Measurements from ENCODE around the gene COX19. TPM values are rescaled to one million over a fixed set of nuclear protein-coding genes. Genes with fewer than 3 reads are reported as not detected.

COX19 gene
- polyA plus RNA-seq, 3 donors = 7.4 to 15.0 (median 7.6) TPM

DNA sequence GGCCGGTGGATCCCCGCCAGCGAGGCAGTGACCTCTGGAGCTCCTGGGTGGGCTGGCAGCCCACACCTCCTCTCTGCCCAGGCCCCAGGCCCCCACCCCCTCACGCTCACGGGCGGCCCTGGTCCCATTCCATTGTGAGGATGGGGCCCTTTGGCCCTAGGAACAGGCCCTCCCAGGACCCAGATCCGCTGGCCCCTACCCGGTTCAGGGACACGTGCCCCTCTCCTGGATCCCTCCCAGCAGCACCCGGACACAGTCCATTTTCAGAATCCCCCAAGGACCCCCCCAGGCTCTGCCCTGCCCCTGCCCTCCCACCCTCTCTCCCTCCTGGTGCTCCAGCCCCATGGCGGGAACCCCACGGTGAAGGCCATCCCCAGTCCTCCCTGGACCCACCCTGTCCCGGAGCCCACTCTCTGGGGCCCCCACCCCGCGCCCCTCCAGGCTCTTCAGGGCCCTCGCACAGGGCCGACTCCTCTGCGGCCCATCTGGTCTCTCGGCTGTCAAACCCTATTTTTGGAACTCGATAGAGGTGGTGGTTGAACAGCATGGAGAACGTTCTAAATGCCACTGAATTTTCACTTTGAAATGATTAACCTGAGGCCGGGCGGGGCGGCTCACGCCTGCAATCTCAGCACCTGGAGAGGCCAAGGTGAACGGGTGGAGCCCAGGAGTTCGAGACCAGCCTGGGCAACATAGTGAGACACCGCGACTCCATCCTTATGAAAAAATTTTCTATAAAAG, 28.9 kb downstream of the COX19 start:
- Mint-ChIP-seq H3K27me3 (ENCODE audit: low read depth in 3 of 3) (peaks cover 0 to 4% (median 1%) of the 10 kb centered on the region in 3 donors), H3K4me1 (peaks cover 41% of the 10 kb centered on the region), H3K9me3 (peaks cover 0 to 3% (median 0%) of the 10 kb centered on the region in 7 donors), H3K4me3 (no peak overlapping the region), H3K27ac (peak overlapping the region in 1 of 7 donors; percentile 78), H3K36me3 (peaks cover 27 to 55% of the 10 kb centered on the region in 2 donors)
- 96% methylated on average over 21 of the region's 29 CpGs for WGBS (ENCODE audit: insufficient coverage)
- Histone ChIP-seq H2AFZ (ENCODE audit: insufficient read depth, low read depth, low read length, poor library complexity, severe bottlenecking) (no peak overlapping the region), H3K9me3 (replicated peaks in 1 of 2; ENCODE audit: control insufficient read depth in 1 of 2, insufficient read depth in 1 of 2, low read length in 2 of 2) (no peaks in the 10 kb centered on the region), H3K27me3 (ENCODE audit: control insufficient read depth in 2 of 2, insufficient read depth in 2 of 2, low read length in 2 of 2) (no peaks in the 10 kb centered on the region), H3K4me2 (replicated peaks; ENCODE audit: extremely low read depth, low read length, poor library complexity, severe bottlenecking) (no peak overlapping the region), H3K4me3 (replicated peaks in 1 of 3; ENCODE audit: low read depth in 2 of 3, low read length in 3 of 3) (no peak overlapping the region), H3K27ac (ENCODE audit: low read depth in 1 of 2, low read length in 2 of 2) (no peak overlapping the region), H4K20me1 (ENCODE audit: insufficient read depth, low read length) (peaks cover 78% of the 10 kb centered on the region), H3K9ac (ENCODE audit: insufficient read depth, low read length, poor library complexity, severe bottlenecking) (no peak overlapping the region), H3K4me1 (ENCODE audit: control insufficient read depth in 1 of 2, insufficient read depth in 2 of 2, low read length in 2 of 2) (peaks cover 29 to 32% of the 10 kb centered on the region in 2 donors), H3K36me3 (replicated peaks in 1 of 2; ENCODE audit: control insufficient read depth in 1 of 2, insufficient read depth in 2 of 2, low read length in 2 of 2) (peaks cover 23 to 27% of the 10 kb centered on the region in 2 donors), H3K79me2 (ENCODE audit: insufficient read depth, low read length) (peaks cover 80% of the 10 kb centered on the region)
- intact Hi-C loops (cut with micrococcal nuclease) = no loop called here
- no peak for DNase-seq
- TF ChIP-seq, protein P1, sequence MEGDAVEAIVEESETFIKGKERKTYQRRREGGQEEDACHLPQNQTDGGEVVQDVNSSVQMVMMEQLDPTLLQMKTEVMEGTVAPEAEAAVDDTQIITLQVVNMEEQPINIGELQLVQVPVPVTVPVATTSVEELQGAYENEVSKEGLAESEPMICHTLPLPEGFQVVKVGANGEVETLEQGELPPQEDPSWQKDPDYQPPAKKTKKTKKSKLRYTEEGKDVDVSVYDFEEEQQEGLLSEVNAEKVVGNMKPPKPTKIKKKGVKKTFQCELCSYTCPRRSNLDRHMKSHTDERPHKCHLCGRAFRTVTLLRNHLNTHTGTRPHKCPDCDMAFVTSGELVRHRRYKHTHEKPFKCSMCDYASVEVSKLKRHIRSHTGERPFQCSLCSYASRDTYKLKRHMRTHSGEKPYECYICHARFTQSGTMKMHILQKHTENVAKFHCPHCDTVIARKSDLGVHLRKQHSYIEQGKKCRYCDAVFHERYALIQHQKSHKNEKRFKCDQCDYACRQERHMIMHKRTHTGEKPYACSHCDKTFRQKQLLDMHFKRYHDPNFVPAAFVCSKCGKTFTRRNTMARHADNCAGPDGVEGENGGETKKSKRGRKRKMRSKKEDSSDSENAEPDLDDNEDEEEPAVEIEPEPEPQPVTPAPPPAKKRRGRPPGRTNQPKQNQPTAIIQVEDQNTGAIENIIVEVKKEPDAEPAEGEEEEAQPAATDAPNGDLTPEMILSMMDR (IDR thresholded peaks at IDR 0.05) = no peak

DNA sequence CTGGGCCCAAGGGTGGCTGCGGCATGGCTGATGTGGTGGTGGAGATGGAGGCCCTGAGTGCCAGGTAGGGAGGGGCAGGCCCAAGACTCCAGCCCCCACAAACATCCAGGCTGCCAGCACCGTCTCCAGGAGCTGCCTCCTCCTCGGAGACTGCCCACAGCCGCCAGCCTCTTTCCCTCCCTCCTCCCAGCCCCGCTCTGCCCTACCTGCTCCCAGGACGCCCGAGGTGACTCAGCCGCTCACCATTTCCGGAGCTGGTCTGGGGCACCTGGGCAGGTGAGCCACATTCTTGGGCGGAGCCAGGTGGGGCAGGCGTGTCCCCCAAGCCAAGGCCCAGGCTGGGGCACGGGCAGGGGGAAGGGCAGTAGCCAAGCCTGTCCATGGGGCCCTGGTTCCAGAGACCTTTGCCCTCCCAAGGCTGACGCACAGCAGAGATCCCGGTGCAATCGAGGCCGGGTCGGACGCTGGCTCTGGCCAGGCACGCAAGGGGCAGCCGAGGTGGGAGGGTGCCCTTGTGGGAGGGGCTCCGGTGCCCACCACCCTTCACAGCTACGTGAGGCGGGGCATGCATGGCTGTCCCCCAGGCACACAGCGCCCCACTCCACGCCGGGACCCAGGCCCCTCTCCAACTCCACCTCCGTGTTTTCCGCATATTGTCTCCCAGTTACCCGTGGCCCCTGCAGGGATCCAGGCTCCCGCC, 29.6 kb downstream of the COX19 start:
- H4K20me1 ChIP-seq (ENCODE audit: insufficient read depth, low read length) = peaks cover 79% of the 10 kb centered on the region
- H3K79me2 ChIP-seq (ENCODE audit: insufficient read depth, low read length) = peaks cover 79% of the 10 kb centered on the region
- H3K4me1 ChIP-seq (ENCODE audit: control insufficient read depth in 1 of 2, insufficient read depth in 2 of 2, low read length in 2 of 2) = peaks cover 28 to 32% of the 10 kb centered on the region in 2 donors
- Mint-ChIP-seq H3K27me3 (ENCODE audit: low read depth in 3 of 3) (peaks cover 0 to 4% (median 1%) of the 10 kb centered on the region in 3 donors), H3K36me3 (peaks cover 24 to 48% of the 10 kb centered on the region in 2 donors), H3K9me3 (peaks cover 0 to 3% (median 0%) of the 10 kb centered on the region in 7 donors), H3K4me1 (peaks cover 42% of the 10 kb centered on the region), H3K4me3 (no peak overlapping the region), H3K27ac (peak overlapping the region in 1 of 7 donors; percentile 8)
- no peaks in the 10 kb centered on the region for H3K27me3 ChIP-seq (ENCODE audit: control insufficient read depth in 2 of 2, insufficient read depth in 2 of 2, low read length in 2 of 2)
- no peak overlapping the region for H3K4me3 ChIP-seq (replicated peaks in 1 of 3; ENCODE audit: low read depth in 2 of 3, low read length in 3 of 3)
- TF ChIP-seq, protein P1 (IDR thresholded peaks at IDR 0.05) = no peak
- intact Hi-C loops (cut with micrococcal nuclease) = no loop called here
- no peak overlapping the region for H3K27ac ChIP-seq (ENCODE audit: low read depth in 1 of 2, low read length in 2 of 2)
- no peak for DNase-seq
- H3K9me3 ChIP-seq (replicated peaks in 1 of 2; ENCODE audit: control insufficient read depth in 1 of 2, insufficient read depth in 1 of 2, low read length in 2 of 2) = no peaks in the 10 kb centered on the region
- WGBS (ENCODE audit: insufficient coverage) = 96% methylated on average over 26 of the region's 30 CpGs
- H3K36me3 ChIP-seq (replicated peaks in 1 of 2; ENCODE audit: control insufficient read depth in 1 of 2, insufficient read depth in 2 of 2, low read length in 2 of 2) = peaks cover 23 to 27% of the 10 kb centered on the region in 2 donors
- no peak overlapping the region for H3K4me2 ChIP-seq (replicated peaks; ENCODE audit: extremely low read depth, low read length, poor library complexity, severe bottlenecking)
- H2AFZ ChIP-seq (ENCODE audit: insufficient read depth, low read depth, low read length, poor library complexity, severe bottlenecking) = no peak overlapping the region
- no peak overlapping the region for H3K9ac ChIP-seq (ENCODE audit: insufficient read depth, low read length, poor library complexity, severe bottlenecking)

Data from CD14-positive monocyte (primary cell).